Measurements from ENCODE around the gene RAB1B.
"Not testable (repeated sequence)": the region's sequence is repeated elsewhere in the genome, so short reads cannot be mapped to it uniquely, and the experiment has no call there.

RAB1B gene

GRCh38 chr11:66317723-66318599 lies 49.5 kb downstream of the RAB1B start:
- no peak for DNase-seq (ENCODE audit: low read depth in 1 of 2, low spot score in 1 of 2)

- no peak for DNase-seq (ENCODE audit: low read depth in 1 of 2, low spot score in 1 of 2)
Measured at GRCh38 chr11:66318600-66318970, 50.1 kb downstream of the RAB1B start.

GRCh38 chr11:66320289-66320688 lies 51.9 kb downstream of the RAB1B start:
- not testable (repeated sequence) for DNase-seq (ENCODE audit: low read depth in 1 of 2, low spot score in 1 of 2)

DNA sequence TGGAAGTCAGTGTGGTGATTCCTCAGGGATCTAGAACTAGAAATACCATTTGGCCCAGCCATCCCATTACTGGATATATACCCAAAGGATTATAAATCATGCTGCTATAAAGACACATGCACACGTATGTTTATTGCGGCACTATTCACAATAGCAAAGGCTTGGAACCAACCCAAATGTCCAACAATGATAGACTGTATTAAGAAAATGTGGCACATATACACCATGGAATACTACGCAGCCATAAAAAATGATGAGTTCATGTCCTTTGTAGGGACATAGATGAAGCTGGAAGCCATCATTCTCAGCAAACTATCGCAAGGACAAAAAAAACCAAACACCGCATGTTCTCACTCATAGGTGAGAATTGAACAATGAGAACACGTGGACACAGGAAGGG lies 52.3 kb downstream of the RAB1B start:
- DNase-seq (ENCODE audit: low read depth in 1 of 2, low spot score in 1 of 2) = not testable (repeated sequence)

DNA sequence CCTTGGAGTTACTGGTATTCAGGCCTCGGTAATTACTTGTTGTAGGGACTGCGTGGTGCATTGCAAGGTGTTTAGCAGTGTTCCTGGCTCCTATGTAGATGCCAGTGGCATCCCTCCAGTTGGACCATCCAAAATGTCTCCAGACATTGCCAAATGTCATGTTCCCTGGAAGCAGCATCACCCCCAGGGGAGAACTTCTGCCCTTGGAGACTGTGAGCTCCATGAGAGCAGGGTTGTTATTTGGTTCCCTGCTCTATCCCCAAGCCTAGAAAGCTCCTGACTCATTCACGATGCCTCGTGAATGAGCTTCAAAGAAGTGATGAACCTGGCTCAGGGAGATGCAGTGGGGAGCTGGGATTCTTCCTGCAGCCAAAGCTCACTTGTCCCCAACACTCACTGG lies 53.2 kb downstream of the RAB1B start:
- no peak for DNase-seq (ENCODE audit: low read depth in 1 of 2, low spot score in 1 of 2)

DNA sequence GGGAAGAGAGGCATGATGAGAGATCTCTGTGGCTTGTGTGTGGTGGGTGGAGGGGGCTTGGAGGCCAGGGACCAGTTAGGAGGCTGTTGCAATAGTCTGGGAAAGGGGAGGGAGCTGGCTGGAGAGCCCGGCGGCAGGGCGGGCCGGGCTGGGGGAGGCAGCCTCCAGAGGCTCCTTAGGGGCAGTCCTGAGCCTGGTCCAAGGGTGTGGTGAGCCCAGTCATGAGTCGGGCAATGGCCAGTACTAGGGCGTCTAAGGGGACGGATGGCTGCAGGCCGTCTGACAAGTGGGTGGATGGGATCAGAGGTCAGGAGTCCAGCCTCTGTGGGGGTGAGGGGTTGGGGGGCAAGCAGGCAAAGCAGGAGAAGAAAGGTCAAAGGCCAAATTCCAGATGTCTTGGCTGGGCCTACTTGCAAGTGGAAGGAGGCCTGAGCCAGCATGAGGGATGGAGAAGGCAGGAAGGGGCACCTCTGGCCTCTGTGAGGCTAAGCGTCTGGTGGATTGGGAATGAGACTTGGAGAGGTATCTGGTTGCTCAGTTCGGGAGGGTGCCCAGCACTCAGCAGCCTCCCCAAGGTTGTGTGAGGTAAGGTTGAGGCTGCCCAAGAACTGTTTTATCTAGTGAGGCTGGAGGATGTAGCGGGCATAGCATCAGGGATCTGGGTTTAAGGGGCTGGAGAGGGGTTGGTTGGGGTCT lies 54.4 kb downstream of the RAB1B start:
- DNase-seq (ENCODE audit: low read depth in 1 of 2, low spot score in 1 of 2) = no peak

DNA sequence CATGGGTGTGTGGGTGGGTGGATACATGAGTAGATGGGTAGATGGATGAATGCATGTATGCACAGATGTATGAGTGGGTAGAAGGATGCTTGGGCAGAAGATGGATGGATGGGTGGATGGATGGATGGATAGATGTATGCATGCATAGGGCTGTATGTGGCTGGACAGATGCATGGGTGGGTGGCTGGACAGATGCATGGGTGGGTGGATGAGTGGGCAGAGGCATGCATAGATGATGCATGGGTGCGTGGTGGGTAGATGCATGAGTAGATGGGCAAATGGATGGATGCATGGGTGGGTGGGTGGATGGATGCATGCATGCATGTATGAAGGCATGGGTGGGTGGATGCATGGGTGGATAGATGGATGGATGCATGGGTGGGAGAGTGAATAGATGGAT lies 55.2 kb downstream of the RAB1B start:
- DNase-seq (ENCODE audit: low read depth in 1 of 2, low spot score in 1 of 2) = no peak

DNA sequence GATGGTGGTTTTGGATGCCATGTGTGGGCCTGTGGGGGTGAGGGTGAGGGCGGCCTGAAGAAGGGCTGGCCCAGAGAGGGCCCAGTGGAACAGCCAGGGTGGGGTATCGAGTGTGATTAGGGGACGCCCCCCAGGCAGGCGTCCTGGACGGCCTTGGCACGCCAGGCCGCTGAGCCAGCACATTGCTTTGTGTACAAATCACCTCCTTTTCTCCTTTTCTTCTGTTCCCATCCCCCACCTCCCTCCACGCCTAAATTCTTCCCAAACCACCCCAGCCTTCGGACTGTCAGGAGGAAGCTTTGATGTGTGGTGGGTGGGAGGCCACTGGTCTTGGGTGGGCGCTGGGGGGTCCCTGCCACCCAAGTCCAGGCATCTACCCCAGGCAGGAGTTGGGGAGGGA lies 56.2 kb downstream of the RAB1B start:
- DNase-seq (ENCODE audit: low read depth in 1 of 2, low spot score in 1 of 2) = no peak

DNA sequence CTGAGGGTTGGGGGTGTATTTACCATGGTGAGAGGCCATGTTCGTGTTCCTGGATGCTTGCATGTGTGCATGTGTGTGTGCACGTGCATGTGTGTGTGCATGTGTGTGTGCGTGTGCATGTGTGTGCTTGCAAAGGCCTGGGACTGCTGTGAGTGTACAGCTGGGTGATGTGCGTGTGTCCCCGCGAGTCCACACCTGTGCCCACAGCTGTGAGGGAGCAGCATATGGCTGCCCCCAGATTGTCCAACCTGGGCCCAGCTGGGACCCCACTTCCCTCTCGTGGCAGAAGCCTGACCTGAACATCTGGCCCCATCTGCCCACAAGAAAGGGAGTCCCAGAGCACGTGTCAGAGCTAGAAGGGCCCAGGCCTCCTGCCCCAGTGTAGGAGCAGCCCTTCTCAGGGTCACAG lies 56.8 kb downstream of the RAB1B start:
- DNase-seq (ENCODE audit: low read depth in 1 of 2, low spot score in 1 of 2) = no peak

DNA sequence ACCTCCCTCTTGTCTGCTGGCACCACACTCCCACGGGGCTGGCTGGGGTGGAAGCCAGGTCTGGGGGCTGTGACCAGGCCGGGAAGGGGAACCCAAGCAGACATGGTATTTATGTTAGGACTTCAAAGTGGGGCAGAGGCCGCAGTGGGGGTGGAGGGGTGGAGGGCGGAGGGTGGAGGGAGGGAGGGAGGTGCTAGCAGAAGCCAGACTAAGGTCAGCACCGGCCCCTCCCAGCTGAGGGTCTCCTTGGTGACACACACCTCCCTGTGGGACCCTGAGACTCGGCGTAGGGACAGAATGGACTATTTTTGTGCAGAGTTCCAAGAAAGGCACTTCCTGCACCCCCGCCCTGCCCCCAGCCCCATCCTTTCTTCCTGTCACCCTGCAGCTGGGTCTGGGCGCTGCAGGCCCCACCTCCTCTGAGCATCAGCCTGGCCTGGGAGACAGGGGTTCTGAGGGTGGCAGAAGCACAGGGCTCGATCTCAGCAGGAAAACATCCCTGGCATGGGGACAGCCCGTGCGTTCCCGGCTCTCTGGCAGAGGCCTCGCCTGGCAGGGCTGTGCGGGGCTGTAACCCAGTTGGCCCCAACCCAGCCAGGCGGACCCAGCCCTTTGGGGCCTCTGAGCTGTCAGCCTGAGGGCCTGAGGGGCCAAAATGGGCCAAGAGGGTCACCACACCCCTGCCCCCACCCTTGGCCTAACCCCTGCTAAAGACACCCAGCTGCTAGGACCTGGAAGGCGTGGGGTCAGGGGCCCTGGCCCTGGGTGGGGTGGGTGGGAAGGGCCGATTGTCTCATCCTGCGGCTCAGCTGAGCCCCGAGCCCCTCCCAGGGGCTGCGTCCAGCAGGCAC lies 58.0 kb downstream of the RAB1B start:
- no peak for DNase-seq (ENCODE audit: low read depth in 1 of 2, low spot score in 1 of 2)
